GM19025 (cell line): ENCODE results near the gene SURF6.
"Not testable (repeated sequence)": the region's sequence is repeated elsewhere in the genome, so short reads cannot be mapped to it uniquely, and the experiment has no call there.

Experiments used
- ATAC-seq: cut with Tn5 transposase; IDR thresholded peaks from one replicate; pipeline ENCODE4 v1.9.1; 2021; ENCODE audit warnings: mild to moderate bottlenecking, low read depth, moderate library complexity; ENCODE audit not compliant: unreplicated experiment

Gene SURF6

DNA sequence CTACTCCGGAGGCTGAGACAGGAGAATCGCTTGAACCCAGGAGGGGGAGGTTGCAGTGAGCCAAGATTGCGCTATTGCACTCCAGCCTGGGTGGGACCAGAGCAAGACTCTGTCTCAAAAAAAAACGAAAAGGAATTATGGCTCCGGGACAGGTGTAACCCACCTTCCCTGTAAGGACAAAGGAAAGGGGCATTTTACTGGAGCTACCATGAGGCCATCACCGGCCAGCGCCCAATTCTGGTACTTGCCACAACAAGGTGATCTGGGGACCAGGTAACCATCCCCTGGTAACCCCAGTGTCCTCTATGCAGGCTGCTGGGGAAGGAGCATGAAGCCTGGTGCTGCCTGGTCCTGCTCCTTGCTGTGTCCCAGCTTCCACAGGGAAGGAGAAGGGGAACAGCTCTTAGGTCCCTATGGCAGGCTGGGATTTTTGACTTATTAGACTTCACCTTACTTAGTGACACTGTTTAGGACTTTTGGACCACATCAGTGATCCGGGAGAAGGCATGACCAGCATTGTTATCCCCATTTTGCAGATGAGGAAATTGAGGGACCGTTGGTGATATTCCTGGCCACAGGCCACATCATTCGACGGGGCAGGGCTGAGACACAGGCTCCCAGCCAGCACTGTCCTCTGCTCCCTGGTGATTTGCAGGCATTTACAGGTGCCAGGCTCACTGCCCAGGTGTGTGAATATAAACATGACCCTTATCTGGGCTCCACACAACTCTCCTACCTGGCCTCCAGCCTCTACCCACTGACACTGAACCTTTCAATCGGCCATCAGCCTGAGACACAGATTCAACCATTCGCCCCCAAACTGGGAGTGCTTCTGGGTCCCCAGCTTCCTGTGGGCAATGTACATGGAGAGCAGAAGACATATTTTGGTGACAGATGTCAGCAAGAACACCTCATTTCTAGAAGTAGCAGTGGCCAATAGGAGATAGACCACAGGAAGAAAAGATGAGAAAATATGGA lies 34.4 kb downstream of the SURF6 start:
- ATAC-seq, result no peak

GRCh38 chr9:133299996-133300395 lies 36.0 kb downstream of the SURF6 start:
- not testable (repeated sequence) for ATAC-seq

GRCh38 chr9:133294257-133294656 lies 41.7 kb downstream of the SURF6 start:
- ATAC-seq, result no peak

GRCh38 chr9:133290751-133291302 lies 45.2 kb downstream of the SURF6 start:
- no peak for ATAC-seq

GRCh38 chr9:133286523-133286922 lies 49.5 kb downstream of the SURF6 start:
- ATAC-seq, result no peak

DNA sequence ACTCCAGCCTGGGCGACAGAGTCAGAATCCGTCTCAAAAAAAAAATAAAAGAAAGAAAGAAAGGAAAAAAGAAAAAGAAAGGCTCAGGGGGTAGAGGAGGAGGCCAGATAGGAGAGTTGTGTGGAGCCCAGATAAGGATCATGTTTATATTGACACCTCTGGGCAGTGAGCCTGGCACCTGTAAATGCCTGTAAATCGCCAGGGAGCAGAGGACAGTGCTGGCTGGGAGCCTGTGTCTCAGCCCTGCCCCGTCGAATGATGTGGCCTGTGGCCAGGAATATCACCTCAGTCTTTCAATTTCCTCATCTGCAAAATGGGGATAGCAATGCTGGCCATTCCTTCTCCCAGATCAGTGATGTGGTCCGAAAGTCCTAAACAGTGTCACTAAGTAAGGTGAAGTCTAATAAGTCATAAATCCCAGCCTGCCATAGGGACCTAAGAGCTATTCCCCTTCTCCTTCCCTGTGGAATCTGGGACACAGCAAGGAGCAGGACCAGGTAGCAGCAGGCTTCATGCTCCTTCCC lies 50.7 kb downstream of the SURF6 start:
- no peak for ATAC-seq

GRCh38 chr9:133284362-133284761 lies 51.6 kb downstream of the SURF6 start:
- no peak for ATAC-seq

- not testable (repeated sequence) for ATAC-seq
Measured at GRCh38 chr9:133283255-133284032, 52.5 kb downstream of the SURF6 start.

GRCh38 chr9:133282464-133283238 lies 53.3 kb downstream of the SURF6 start:
- no peak for ATAC-seq

GRCh38 chr9:133280392-133280791 lies 55.6 kb downstream of the SURF6 start:
- no peak for ATAC-seq
